Pancreas (tissue), 10 donors: ENCODE measurements around the gene LHX1. TPM values are rescaled to one million over a fixed set of nuclear protein-coding genes. Genes with fewer than 3 reads are reported as not detected.

Source experiments
- ATAC-seq, 4 donors: fragments of 200-7000 bp; cut with Tn5 transposase; one replicate each; pipeline versions ENCODE4 v1.8.0 to v1.9.1; 2020; ENCODE audit warnings: mild to moderate bottlenecking in 4 of 4, moderate library complexity in 4 of 4
- DNase-seq, 6 donors: peaks; one replicate each; pipeline ENCODE4 v3.0.0-alpha.2; 2020
- FAIRE-seq: peaks from 2 replicates; lab custom pipeline; 2012; peaks lifted over from hg19 to GRCh38; lab: Jason Lieb, UNC
- H3K27ac ChIP-seq, 4 donors: fragments of 200-600 bp; sonication (generic); 1 replicate in 3 of 4; 2 replicates in 1 of 4; pipeline versions ENCODE4 v1.5.0 to v1.8.0; 2020
- H3K27me3 ChIP-seq, 4 donors: fragments of 200-600 bp; one replicate each; pipeline ENCODE4 v1.8.0; 2021
- H3K36me3 ChIP-seq, 3 donors: fragments of 200-600 bp; sonication (generic) in 1 of 3; one replicate each; pipeline versions ENCODE4 v1.5.0 to v1.8.0; 2020 to 2021
- H3K4me1 ChIP-seq, 3 donors: fragments of 200-600 bp; one replicate each; pipeline ENCODE4 v1.8.0; 2021
- H3K4me3 ChIP-seq, 4 donors: fragments of 200-600 bp; sonication (generic) in 2 of 4; one replicate each; pipeline versions ENCODE4 v1.5.0 to v1.8.0; 2020 to 2021
- H3K9me3 ChIP-seq, 4 donors: fragments of 200-600 bp; one replicate each; pipeline ENCODE4 v1.8.0; 2021
- CTCF ChIP-seq, 4 donors: fragments of 200-600 bp; sonication (generic) in 3 of 4; IDR thresholded peaks; one replicate each; pipeline versions ENCODE4 v1.5.0 to v1.8.0; 2021; ENCODE audit warnings: antibody characterized with exemption in 4 of 4
- intact Hi-C, 3 donors: fragments of 100-400 bp; cut with DNase I; formaldehyde crosslinking; loops; one replicate each; pipeline versions ENCODE4 v1.11.1 to v1.14.2; 2022
- polyA plus RNA-seq, 2 donors: library from polyadenylated mRNA; stranded (reverse); fragments of 200-250 nt; gene quantifications; one replicate each; pipeline ENCODE4 v1.2.3, GENCODE V29; 2013
- total RNA-seq, 6 donors: library from RNA; stranded (reverse); fragmentation: NEBNext Ultra II Directional in 4 of 6; extraction: Animal tissue kit (Norgen Biotek cat#: 25700) in 4 of 6; gene quantifications; one replicate each; pipeline versions ENCODE4 v1.2.1 to v1.2.4, GENCODE V29; 2021 to 2023
- donor health status: healthy with polysubstance abuse.
- donor health status: DM: no; HTN: no; CAD: no; lungs with moderate emphysema.
- donor health status: DM: no; HTN: no; CAD: no.
- donor health status: control.
- donor health status: control.
- donor health status: Bipolar disorder and iron deficiency.
- donor health status: DM: yes; HTN: yes; CAD: no.
- donor health status: DM: no; HTN: no; CAD: no.
- donor health status: DM: no; HTN: no; CAD: no.
- donor health status: DM: yes; HTN: yes; CAD: no.

The LHX1 gene
- total and polyA plus RNA-seq, 8 donors: 0.05 TPM; not detected in 7

GRCh38 chr17:36993227-36993626 is 56.0 kb downstream of the LHX1 start:
- intact Hi-C loops: no loop called here

More at GRCh38 chr17:36993227-36993626, 56.0 kb downstream of the LHX1 start:
- DNase-seq (no peak), FAIRE-seq (no peak), ATAC-seq (no peak)
- Histone ChIP-seq H3K36me3 (peaks cover 0 to 34% (median 0%) of the 10 kb centered on the region in 3 donors), H3K9me3 (no peaks in the 10 kb centered on the region), H3K4me3 (no peak overlapping the region), H3K27ac (no peak overlapping the region), H3K4me1 (no peaks in the 10 kb centered on the region), H3K27me3 (no peaks in the 10 kb centered on the region)
- no peak for TF ChIP-seq CTCF (IDR thresholded peaks at IDR 0.05)

Other genes starting within 250 kb of the LHX1 start
- 10 to 100 TPM; 21.6 to 38.4 (median 32.2) TPM for gene AATF, start 11.5 kb downstream of the LHX1 start, total RNA-seq
- gene AATF, start 11.5 kb downstream of the LHX1 start, polyA plus RNA-seq: 10 to 100 TPM; 20.1 to 26.5 TPM